ENCODE data around the gene CPNE1.
A peak's percentile ranks its signal among the peaks of the same experiment; 100 is the strongest.

CPNE1 gene

GRCh38 chr20:35662551-35662950 is 2.1 kb downstream of the CPNE1 start:
- Histone ChIP-seq H3K4me3 (ENCODE audit: low read depth in 1 of 2, low read length in 1 of 2) (peak overlapping the region in 1 of 2 experiments; percentile 95), H3K36me3 (no peaks in the 10 kb centered on the region), H3K27ac (peak overlapping the region; percentile 97), H3K27me3 (no peaks in the 10 kb centered on the region), H3K9me3 (no peaks in the 10 kb centered on the region), H3K4me1 (ENCODE audit: control insufficient read depth in 1 of 2, insufficient read depth in 1 of 2, low read depth in 1 of 2, low read length in 1 of 2) (peaks cover 53 to 58% of the 10 kb centered on the region in 2 experiments)
- no peak for TF ChIP-seq CTCF (IDR thresholded peaks at IDR 0.05)

GRCh38 chr20:35661908-35662307 is 2.8 kb downstream of the CPNE1 start:
- Histone ChIP-seq H3K36me3 (no peaks in the 10 kb centered on the region), H3K9me3 (no peaks in the 10 kb centered on the region), H3K27me3 (no peaks in the 10 kb centered on the region), H3K27ac (peak overlapping the region; percentile 97), H3K4me1 (ENCODE audit: control insufficient read depth in 1 of 2, insufficient read depth in 1 of 2, low read depth in 1 of 2, low read length in 1 of 2) (peaks cover 53 to 58% of the 10 kb centered on the region in 2 experiments), H3K4me3 (ENCODE audit: low read depth in 1 of 2, low read length in 1 of 2) (no peak overlapping the region)
- no peak for TF ChIP-seq CTCF (IDR thresholded peaks at IDR 0.05)

- TF ChIP-seq CTCF (IDR thresholded peaks at IDR 0.05), result no peak
- Histone ChIP-seq H3K36me3 (no peaks in the 10 kb centered on the region), H3K4me3 (ENCODE audit: low read depth in 1 of 2, low read length in 1 of 2) (no peak overlapping the region), H3K27me3 (no peaks in the 10 kb centered on the region), H3K4me1 (ENCODE audit: control insufficient read depth in 1 of 2, insufficient read depth in 1 of 2, low read depth in 1 of 2, low read length in 1 of 2) (peaks cover 53 to 58% of the 10 kb centered on the region in 2 experiments), H3K9me3 (no peaks in the 10 kb centered on the region), H3K27ac (peak overlapping the region; percentile 97)
These were observed 3.6 kb downstream of the CPNE1 start for GRCh38 chr20:35661053-35661452.

- no peaks in the 10 kb centered on the region for H3K27me3 ChIP-seq
- no peak for TF ChIP-seq CTCF (IDR thresholded peaks at IDR 0.05)
- no peaks in the 10 kb centered on the region for H3K9me3 ChIP-seq
- peaks cover 53 to 57% of the 10 kb centered on the region in 2 experiments for H3K4me1 ChIP-seq (ENCODE audit: control insufficient read depth in 1 of 2, insufficient read depth in 1 of 2, low read depth in 1 of 2, low read length in 1 of 2)
- no peaks in the 10 kb centered on the region for H3K36me3 ChIP-seq
- no peak overlapping the region for H3K4me3 ChIP-seq (ENCODE audit: low read depth in 1 of 2, low read length in 1 of 2)
- peak overlapping the region; percentile 97 for H3K27ac ChIP-seq
These were observed 4.4 kb downstream of the CPNE1 start for GRCh38 chr20:35660122-35660937.

GRCh38 chr20:35657271-35657670 is 7.4 kb downstream of the CPNE1 start:
- Histone ChIP-seq H3K4me1 (ENCODE audit: control insufficient read depth in 1 of 2, insufficient read depth in 1 of 2, low read depth in 1 of 2, low read length in 1 of 2) (peaks cover 29 to 31% of the 10 kb centered on the region in 2 experiments), H3K36me3 (peaks cover 29% of the 10 kb centered on the region), H3K27ac (peak overlapping the region; percentile 0)

More at GRCh38 chr20:35657271-35657670, 7.4 kb downstream of the CPNE1 start:
- Histone ChIP-seq H3K27me3 (no peaks in the 10 kb centered on the region), H3K4me3 (ENCODE audit: low read depth in 1 of 2, low read length in 1 of 2) (no peak overlapping the region), H3K9me3 (no peaks in the 10 kb centered on the region)
- TF ChIP-seq CTCF (IDR thresholded peaks at IDR 0.05), result no peak
